ENCODE measurements around the gene PHLPP1. TPM values are rescaled to one million over a fixed set of nuclear protein-coding genes. Genes with fewer than 3 reads are reported as not detected.

PHLPP1 gene
- total RNA-seq, 4 donors from 2014 or later = 6.3 to 18.0 (median 10.4) TPM

- ATAC-seq (ENCODE audit: low FRiP score) (no peak), DNase-seq (ENCODE audit: low spot score) (no peak)
Observed at GRCh38 chr18:63001861-63002260, 286.5 kb downstream of the PHLPP1 start.

DNA sequence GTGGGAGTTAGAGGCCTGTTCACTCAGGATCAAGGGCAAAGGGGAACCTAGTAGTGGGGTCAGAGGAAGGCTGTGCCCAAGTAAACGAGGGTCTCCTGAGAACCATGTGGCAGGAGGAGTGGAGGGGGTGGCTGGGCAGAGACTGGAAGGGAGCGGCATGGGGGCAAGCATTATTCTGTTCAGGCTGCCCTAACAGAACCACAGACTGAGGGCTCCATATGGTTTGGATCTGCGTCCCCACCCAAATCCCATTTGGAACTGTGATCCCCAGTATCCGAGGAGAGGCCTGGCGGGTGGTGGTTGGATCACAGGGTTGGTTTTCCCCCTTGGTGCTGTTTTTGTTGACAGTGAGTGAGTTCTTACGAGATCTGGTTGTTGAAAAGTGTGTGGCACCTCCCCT is 287.0 kb downstream of the PHLPP1 start:
- DNase-seq (ENCODE audit: low spot score) (no peak), ATAC-seq (ENCODE audit: low FRiP score) (no peak)
- TF ChIP-seq, protein P1, sequence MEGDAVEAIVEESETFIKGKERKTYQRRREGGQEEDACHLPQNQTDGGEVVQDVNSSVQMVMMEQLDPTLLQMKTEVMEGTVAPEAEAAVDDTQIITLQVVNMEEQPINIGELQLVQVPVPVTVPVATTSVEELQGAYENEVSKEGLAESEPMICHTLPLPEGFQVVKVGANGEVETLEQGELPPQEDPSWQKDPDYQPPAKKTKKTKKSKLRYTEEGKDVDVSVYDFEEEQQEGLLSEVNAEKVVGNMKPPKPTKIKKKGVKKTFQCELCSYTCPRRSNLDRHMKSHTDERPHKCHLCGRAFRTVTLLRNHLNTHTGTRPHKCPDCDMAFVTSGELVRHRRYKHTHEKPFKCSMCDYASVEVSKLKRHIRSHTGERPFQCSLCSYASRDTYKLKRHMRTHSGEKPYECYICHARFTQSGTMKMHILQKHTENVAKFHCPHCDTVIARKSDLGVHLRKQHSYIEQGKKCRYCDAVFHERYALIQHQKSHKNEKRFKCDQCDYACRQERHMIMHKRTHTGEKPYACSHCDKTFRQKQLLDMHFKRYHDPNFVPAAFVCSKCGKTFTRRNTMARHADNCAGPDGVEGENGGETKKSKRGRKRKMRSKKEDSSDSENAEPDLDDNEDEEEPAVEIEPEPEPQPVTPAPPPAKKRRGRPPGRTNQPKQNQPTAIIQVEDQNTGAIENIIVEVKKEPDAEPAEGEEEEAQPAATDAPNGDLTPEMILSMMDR (IDR thresholded peaks at IDR 0.05) = no peak

More at GRCh38 chr18:63001861-63002260, 286.5 kb downstream of the PHLPP1 start:
- TF ChIP-seq, protein P1 (IDR thresholded peaks at IDR 0.05) = no peak

GRCh38 chr18:63002803-63003445 is 287.6 kb downstream of the PHLPP1 start:
- ATAC-seq (ENCODE audit: low FRiP score) (no peak), DNase-seq (ENCODE audit: low spot score) (no peak)
- TF ChIP-seq, protein P1 (IDR thresholded peaks at IDR 0.05) = no peak

- DNase-seq (ENCODE audit: low spot score) (no peak), ATAC-seq (ENCODE audit: low FRiP score) (no peak)
- TF ChIP-seq, protein P1 (IDR thresholded peaks at IDR 0.05) = no peak
Observed at GRCh38 chr18:63003899-63004298, 288.6 kb downstream of the PHLPP1 start.

DNA sequence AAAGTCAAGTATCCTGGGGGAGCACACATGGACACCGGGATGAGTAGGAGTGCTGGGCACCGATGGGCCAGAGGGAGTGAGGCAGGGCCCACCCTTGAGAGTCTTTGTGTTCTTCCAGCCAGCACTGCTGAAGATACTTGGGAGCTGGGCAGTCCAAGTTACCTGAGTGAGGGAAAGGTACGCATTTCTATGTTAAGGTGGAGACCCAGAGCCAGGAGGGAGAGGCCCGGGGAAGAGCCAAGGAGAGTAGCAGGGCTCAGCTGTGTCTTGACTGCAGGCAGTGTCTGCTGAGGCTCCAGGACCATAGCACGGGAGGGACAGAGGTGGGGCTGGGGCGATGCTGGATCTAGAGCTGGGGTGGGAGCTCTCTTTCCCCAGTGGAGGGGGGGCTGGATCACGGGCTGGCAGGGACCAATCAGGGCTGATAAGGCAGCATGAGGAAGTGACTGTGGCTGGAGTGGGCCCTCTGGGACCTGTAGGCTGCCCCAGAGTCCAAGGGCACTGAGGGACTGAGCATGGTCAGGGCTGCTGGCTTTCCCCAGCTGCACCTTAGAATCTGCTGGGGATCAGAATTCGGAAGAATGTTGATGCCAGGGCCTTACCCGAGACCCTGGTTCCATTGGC is 289.2 kb downstream of the PHLPP1 start:
- ATAC-seq (ENCODE audit: low FRiP score) (no peak), DNase-seq (ENCODE audit: low spot score) (no peak)

GRCh38 chr18:63005306-63005705 is 290.0 kb downstream of the PHLPP1 start:
- no peak for ATAC-seq (ENCODE audit: low FRiP score)
- TF ChIP-seq, protein P1 (IDR thresholded peaks at IDR 0.05) = no peak
- DNase-seq (ENCODE audit: low spot score) = no peak

More for the DNA sequence above, 289.2 kb downstream of the PHLPP1 start:
- TF ChIP-seq, protein P1 (IDR thresholded peaks at IDR 0.05) = no peak

DNA sequence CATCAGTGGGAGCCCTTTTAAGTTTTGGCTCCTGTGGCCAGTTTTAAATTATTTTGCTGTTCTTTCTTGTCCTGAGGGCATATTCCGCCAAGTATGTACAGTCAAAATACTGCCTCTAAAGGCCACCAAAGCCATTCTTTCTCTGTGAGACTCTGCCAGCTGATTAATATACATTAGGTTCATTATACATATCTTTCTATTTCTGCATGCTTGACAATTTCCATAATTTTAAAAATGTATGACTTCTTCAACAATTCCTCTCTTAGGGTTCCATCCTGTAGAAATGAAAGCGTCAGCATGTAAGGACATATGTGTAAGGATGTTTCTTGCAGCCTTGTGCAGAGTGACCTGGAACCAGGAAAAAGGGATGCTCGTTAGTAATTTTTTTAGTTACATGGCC is 291.9 kb downstream of the PHLPP1 start:
- ATAC-seq (ENCODE audit: low FRiP score) = no peak
- no peak for DNase-seq (ENCODE audit: low spot score)
- TF ChIP-seq, protein P1 (IDR thresholded peaks at IDR 0.05) = no peak
